MG63 (cell line): ENCODE measurements around the gene DRC7. TPM values are rescaled to one million over a fixed set of nuclear protein-coding genes. Genes with fewer than 3 reads are reported as not detected.

Experiments used
- DNase-seq: peaks from one replicate; pipeline ENCODE4 v3.0.0-alpha.2; 2020
- H3K27me3 ChIP-seq: fragments of 250-450 bp; sonication (Bioruptor Pico); 2 replicates; pipeline ENCODE4 v1.5.1; 2020; ENCODE audit warnings: mild to moderate bottlenecking, moderate library complexity
- H3K36me3 ChIP-seq: fragments of 250-450 bp; sonication (Bioruptor Pico); 2 replicates; pipeline ENCODE4 v1.5.1; 2020; ENCODE audit warnings: mild to moderate bottlenecking, moderate library complexity
- H3K4me3 ChIP-seq: fragments of 250-450 bp; sonication (Bioruptor Pico); 2 replicates; pipeline ENCODE4 v1.5.1; 2020; ENCODE audit warnings: mild to moderate bottlenecking, moderate library complexity
- H3K9me3 ChIP-seq: fragments of 250-450 bp; sonication (Bioruptor Pico); 2 replicates; pipeline ENCODE4 v1.5.1; 2020; ENCODE audit warnings: mild to moderate bottlenecking, moderate library complexity
- total RNA-seq: library from RNA; depleted of rRNA; stranded (reverse); fragments of >200 nt; shearing (Covaris generic); gene quantifications from 2 replicates; pipeline ENCODE4 v1.2.3, GENCODE V29; 2014; ENCODE audit warnings: low replicate concordance

DRC7 gene
- total RNA-seq, 1 experiment from 2014 or later, result not detected

- Histone ChIP-seq H3K9me3 (no peaks in the 10 kb centered on the region), H3K27me3 (no peaks in the 10 kb centered on the region), H3K36me3 (peaks cover 92% of the 10 kb centered on the region), H3K4me3 (no peak overlapping the region)
- no peak for DNase-seq
These were observed 59.9 kb downstream of the DRC7 start for GRCh38 chr16:57754354-57755060.

GRCh38 chr16:57755061-57755684 lies 60.6 kb downstream of the DRC7 start:
- Histone ChIP-seq H3K4me3 (no peak overlapping the region), H3K36me3 (peaks cover 93% of the 10 kb centered on the region), H3K27me3 (no peaks in the 10 kb centered on the region), H3K9me3 (no peaks in the 10 kb centered on the region)
- no peak for DNase-seq

- H3K9me3 ChIP-seq, result no peaks in the 10 kb centered on the region
- H3K4me3 ChIP-seq, result no peak overlapping the region
- no peaks in the 10 kb centered on the region for H3K27me3 ChIP-seq
- no peak for DNase-seq
- H3K36me3 ChIP-seq, result peaks cover 95% of the 10 kb centered on the region
These were observed 61.3 kb downstream of the DRC7 start for GRCh38 chr16:57755726-57756423.

GRCh38 chr16:57756424-57757325 lies 62.1 kb downstream of the DRC7 start:
- DNase-seq, result no peak
- Histone ChIP-seq H3K9me3 (no peaks in the 10 kb centered on the region), H3K36me3 (peaks cover 95% of the 10 kb centered on the region), H3K27me3 (no peaks in the 10 kb centered on the region), H3K4me3 (no peak overlapping the region)

- Histone ChIP-seq H3K27me3 (no peaks in the 10 kb centered on the region), H3K36me3 (peaks cover 95% of the 10 kb centered on the region), H3K9me3 (no peaks in the 10 kb centered on the region), H3K4me3 (no peak overlapping the region)
- peak; percentile 88 for DNase-seq
These were observed 62.8 kb downstream of the DRC7 start for GRCh38 chr16:57757326-57757786.

- Histone ChIP-seq H3K36me3 (peaks cover 97% of the 10 kb centered on the region), H3K27me3 (no peaks in the 10 kb centered on the region), H3K4me3 (no peak overlapping the region), H3K9me3 (no peaks in the 10 kb centered on the region)
- DNase-seq, result no peak
These were observed 63.3 kb downstream of the DRC7 start for GRCh38 chr16:57757883-57758282.

- H3K36me3 ChIP-seq, result peaks cover 97% of the 10 kb centered on the region
- no peak overlapping the region for H3K4me3 ChIP-seq
- H3K27me3 ChIP-seq, result no peaks in the 10 kb centered on the region
- H3K9me3 ChIP-seq, result no peaks in the 10 kb centered on the region
- no peak for DNase-seq
These were observed 63.9 kb downstream of the DRC7 start for GRCh38 chr16:57758331-57759117.

- DNase-seq, result no peak
- H3K9me3 ChIP-seq, result no peaks in the 10 kb centered on the region
- H3K36me3 ChIP-seq, result peaks cover 99% of the 10 kb centered on the region
- no peak overlapping the region for H3K4me3 ChIP-seq
- no peaks in the 10 kb centered on the region for H3K27me3 ChIP-seq
These were observed 64.5 kb downstream of the DRC7 start for GRCh38 chr16:57759131-57759530.

GRCh38 chr16:57759541-57760356 lies 65.1 kb downstream of the DRC7 start:
- DNase-seq, result no peak
- Histone ChIP-seq H3K9me3 (no peaks in the 10 kb centered on the region), H3K27me3 (no peaks in the 10 kb centered on the region), H3K36me3 (peaks cover 96% of the 10 kb centered on the region), H3K4me3 (no peak overlapping the region)

GRCh38 chr16:57760357-57761160 lies 66.0 kb downstream of the DRC7 start:
- H3K4me3 ChIP-seq, result no peak overlapping the region
- H3K27me3 ChIP-seq, result no peaks in the 10 kb centered on the region
- peaks cover 96% of the 10 kb centered on the region for H3K36me3 ChIP-seq
- no peaks in the 10 kb centered on the region; the same call in 1 of the 2 replicates for H3K9me3 ChIP-seq
- DNase-seq, result no peak

- H3K27me3 ChIP-seq, result no peaks in the 10 kb centered on the region
- H3K36me3 ChIP-seq, result peaks cover 96% of the 10 kb centered on the region
- DNase-seq, result no peak
- no peaks in the 10 kb centered on the region; the same call in 1 of the 2 replicates for H3K9me3 ChIP-seq
- no peak overlapping the region for H3K4me3 ChIP-seq
These were observed 66.7 kb downstream of the DRC7 start for GRCh38 chr16:57761301-57761700.

- Histone ChIP-seq H3K4me3 (no peak overlapping the region), H3K27me3 (no peaks in the 10 kb centered on the region), H3K36me3 (peaks cover 96% of the 10 kb centered on the region), H3K9me3 (no peaks in the 10 kb centered on the region; the same call in 1 of the 2 replicates)
- no peak for DNase-seq
These were observed 67.4 kb downstream of the DRC7 start for GRCh38 chr16:57761957-57762356.

GRCh38 chr16:57762365-57763040 lies 67.9 kb downstream of the DRC7 start:
- Histone ChIP-seq H3K36me3 (peaks cover 96% of the 10 kb centered on the region), H3K27me3 (no peaks in the 10 kb centered on the region), H3K9me3 (no peaks in the 10 kb centered on the region; the same call in 1 of the 2 replicates), H3K4me3 (no peak overlapping the region)
- no peak for DNase-seq
